ENCODE data around the gene LRFN2.

LRFN2 gene

DNA sequence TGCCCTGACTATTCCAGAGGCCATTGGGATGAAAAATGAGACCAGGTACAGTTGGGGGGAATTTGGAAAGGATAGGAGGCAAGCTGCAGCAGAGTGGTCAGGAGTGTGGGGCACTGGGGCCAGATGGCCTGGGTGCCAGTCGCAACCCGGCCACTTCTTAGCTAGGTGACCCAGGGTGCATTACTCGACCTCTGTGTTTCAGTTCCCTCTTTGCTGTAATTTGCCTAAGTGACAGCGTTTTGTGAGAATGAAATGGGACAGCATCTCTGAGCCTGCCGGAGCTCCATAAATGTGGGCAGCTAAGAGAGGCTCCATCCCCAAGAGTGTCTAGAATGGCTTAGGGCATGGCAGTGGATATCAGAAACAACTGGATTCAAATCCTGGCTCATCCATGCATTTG lies 13.9 kb downstream of the LRFN2 start:
- no peak overlapping the region for H3K27ac ChIP-seq
- CTCF ChIA-PET = interaction anchor here (0.6 kb wide), 1 partner anchor 592 kb away, joined by 3 read pairs; no protein-coding TSS in a partner anchor
- POLR2A ChIA-PET (ENCODE audit: low non-redundant PET) = no interaction called here
- no peak for DNase-seq (ENCODE audit: low spot score)
- TF ChIP-seq, protein P1, sequence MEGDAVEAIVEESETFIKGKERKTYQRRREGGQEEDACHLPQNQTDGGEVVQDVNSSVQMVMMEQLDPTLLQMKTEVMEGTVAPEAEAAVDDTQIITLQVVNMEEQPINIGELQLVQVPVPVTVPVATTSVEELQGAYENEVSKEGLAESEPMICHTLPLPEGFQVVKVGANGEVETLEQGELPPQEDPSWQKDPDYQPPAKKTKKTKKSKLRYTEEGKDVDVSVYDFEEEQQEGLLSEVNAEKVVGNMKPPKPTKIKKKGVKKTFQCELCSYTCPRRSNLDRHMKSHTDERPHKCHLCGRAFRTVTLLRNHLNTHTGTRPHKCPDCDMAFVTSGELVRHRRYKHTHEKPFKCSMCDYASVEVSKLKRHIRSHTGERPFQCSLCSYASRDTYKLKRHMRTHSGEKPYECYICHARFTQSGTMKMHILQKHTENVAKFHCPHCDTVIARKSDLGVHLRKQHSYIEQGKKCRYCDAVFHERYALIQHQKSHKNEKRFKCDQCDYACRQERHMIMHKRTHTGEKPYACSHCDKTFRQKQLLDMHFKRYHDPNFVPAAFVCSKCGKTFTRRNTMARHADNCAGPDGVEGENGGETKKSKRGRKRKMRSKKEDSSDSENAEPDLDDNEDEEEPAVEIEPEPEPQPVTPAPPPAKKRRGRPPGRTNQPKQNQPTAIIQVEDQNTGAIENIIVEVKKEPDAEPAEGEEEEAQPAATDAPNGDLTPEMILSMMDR (conservative IDR thresholded peaks at IDR 0.05; ENCODE audit: low read depth) = no peak

DNA sequence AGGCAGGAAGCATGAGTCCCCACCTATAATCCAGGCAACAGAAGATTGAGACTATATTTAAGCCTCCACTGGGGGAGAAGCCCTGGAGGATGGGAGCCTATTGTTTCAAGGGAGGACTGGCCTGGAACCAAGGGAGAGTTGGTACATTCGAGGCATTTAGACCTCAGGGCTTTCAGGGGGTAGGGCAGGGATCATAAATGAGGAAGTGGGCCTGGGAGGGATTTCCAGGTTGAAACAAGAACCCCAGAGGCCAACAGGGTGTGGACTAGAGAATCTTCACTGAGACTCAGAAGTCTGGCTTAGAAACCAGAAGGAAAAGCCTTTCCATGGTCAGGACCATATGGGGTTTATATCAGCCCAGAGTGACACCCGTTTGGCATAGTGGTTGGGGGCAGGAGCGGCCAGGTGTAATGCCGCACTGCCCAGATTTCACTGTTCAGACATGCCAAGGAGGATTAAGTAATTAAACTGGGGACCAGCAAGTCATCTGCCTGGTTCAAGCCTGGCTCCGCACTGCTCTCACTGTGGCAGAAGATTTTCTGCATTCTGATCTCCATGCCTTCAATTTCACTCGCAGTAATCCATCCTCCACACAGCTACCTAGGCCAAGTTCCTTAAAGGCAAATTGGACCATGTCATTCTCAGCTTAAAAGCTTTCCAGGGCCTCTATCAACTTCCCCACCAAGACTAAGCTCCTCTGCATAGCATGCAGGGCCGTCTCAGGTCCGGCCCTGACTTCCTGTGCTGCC lies 17.8 kb downstream of the LRFN2 start:
- POLR2A ChIA-PET (ENCODE audit: low non-redundant PET) = no interaction called here
- TF ChIP-seq, protein P1 (conservative IDR thresholded peaks at IDR 0.05; ENCODE audit: low read depth) = no peak
- CTCF ChIA-PET = interaction anchor here (1.5 kb wide), 1 partner anchor 18 kb away, joined by 3 read pairs; no protein-coding TSS in a partner anchor
- no peak for DNase-seq (ENCODE audit: low spot score)
- no peak overlapping the region for H3K27ac ChIP-seq

DNA sequence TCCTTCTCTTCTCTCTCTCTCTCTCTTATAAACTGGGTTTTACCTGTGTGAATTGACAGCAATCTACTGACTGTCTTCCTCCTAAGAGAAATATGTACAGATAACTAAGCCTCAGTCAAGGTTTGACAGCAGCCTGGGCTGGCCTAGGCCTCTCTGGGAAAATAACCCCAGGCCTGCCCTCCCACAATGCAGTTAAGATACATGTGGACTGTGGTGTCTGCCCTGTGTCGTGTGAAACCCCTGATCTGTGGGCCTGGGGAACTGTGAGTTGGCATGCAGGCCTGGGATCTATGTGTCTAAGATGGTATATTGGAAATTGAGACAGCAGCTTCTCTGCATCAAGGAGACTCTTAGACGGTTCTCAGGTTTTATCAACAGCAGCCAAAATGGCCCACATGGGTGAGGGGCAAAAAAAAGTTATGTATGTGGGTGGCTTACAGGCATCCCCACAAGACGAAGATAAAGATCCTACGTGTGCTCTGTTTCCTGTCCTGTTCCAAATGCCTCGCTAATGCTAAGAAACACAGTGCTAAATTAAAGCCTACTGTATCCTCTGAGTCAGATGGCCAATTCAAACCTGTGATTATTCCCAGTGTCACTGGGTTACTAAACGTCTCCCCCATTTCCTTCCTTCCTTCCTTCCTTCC lies 19.0 kb downstream of the LRFN2 start:
- TF ChIP-seq, protein P1 (conservative IDR thresholded peaks at IDR 0.05; ENCODE audit: low read depth) = no peak
- CTCF ChIA-PET = interaction anchor here (0.6 kb wide), 1 partner anchor 163 kb away, joined by 3 read pairs; no protein-coding TSS in a partner anchor
- POLR2A ChIA-PET (ENCODE audit: low non-redundant PET) = no interaction called here
- DNase-seq (ENCODE audit: low spot score) = no peak
- H3K27ac ChIP-seq = no peak overlapping the region

- CTCF ChIA-PET = interaction anchor here (0.6 to 1.5 kb wide), 3 partner anchors 11 to 234 kb away, joined by 3 to 6 read pairs (median 4); no protein-coding TSS in a partner anchor
- POLR2A ChIA-PET (ENCODE audit: low non-redundant PET) = no interaction called here
- no peak overlapping the region for H3K27ac ChIP-seq
- DNase-seq (ENCODE audit: low spot score) = no peak
- TF ChIP-seq, protein P1 (conservative IDR thresholded peaks at IDR 0.05; ENCODE audit: low read depth) = no peak
These were observed 24.1 kb downstream of the LRFN2 start for GRCh38 chr6:40563111-40563510.

DNA sequence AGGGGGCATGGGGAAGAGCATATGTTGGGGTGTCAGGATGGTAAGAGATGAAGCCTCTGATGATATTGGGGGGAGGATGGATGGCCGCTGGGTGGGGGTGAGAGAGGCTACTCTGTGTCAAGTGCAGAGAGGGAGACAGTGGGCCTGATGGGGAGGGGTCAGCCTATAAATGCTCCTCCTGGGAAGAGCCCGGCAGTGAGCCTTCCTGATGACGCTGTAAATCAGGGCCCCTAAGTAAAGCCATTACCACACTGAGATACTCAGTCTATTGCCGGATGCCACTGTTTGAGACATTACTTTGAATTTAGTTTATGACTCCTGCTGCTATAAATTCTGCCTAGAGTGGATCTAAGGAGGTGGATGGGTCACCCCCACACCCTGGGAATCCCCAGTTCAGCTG lies 28.1 kb downstream of the LRFN2 start:
- ChIA-PET CTCF (no interaction called here), POLR2A (ENCODE audit: low non-redundant PET) (no interaction called here)
- TF ChIP-seq, protein P1 (conservative IDR thresholded peaks at IDR 0.05; ENCODE audit: low read depth) = no peak
- DNase-seq (ENCODE audit: low spot score) = no peak
- H3K27ac ChIP-seq = no peak overlapping the region

DNA sequence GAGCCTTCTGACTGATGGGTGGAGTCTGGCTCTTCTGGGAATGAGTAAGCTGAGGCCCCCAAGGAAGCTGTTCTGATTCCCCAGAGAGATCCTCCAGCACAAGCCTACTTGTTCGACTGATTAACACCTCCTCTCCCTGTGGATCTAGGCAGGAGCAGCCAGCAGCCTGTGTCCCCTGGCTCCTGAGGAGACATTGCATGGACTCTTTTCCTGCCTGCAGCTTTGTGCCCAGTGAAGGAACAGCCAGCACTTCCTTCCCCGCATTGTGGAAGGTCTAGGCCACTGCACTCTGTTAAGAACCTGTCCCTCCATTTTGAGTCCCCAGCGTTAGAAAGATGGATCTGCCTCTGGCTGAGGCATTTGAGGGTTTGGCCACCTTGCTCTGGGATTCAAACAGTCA lies 29.1 kb downstream of the LRFN2 start:
- TF ChIP-seq, protein P1 (conservative IDR thresholded peaks at IDR 0.05; ENCODE audit: low read depth) = no peak
- CTCF ChIA-PET = interaction anchor here (0.7 kb wide), 1 partner anchor 30 kb away, joined by 3 read pairs; no protein-coding TSS in a partner anchor
- no peak overlapping the region for H3K27ac ChIP-seq
- POLR2A ChIA-PET (ENCODE audit: low non-redundant PET) = no interaction called here
- no peak for DNase-seq (ENCODE audit: low spot score)
